ENCODE data around the gene NEDD8.
"Not testable (repeated sequence)": the region's sequence is repeated elsewhere in the genome, so short reads cannot be mapped to it uniquely, and the experiment has no call there.

The NEDD8 gene

DNA sequence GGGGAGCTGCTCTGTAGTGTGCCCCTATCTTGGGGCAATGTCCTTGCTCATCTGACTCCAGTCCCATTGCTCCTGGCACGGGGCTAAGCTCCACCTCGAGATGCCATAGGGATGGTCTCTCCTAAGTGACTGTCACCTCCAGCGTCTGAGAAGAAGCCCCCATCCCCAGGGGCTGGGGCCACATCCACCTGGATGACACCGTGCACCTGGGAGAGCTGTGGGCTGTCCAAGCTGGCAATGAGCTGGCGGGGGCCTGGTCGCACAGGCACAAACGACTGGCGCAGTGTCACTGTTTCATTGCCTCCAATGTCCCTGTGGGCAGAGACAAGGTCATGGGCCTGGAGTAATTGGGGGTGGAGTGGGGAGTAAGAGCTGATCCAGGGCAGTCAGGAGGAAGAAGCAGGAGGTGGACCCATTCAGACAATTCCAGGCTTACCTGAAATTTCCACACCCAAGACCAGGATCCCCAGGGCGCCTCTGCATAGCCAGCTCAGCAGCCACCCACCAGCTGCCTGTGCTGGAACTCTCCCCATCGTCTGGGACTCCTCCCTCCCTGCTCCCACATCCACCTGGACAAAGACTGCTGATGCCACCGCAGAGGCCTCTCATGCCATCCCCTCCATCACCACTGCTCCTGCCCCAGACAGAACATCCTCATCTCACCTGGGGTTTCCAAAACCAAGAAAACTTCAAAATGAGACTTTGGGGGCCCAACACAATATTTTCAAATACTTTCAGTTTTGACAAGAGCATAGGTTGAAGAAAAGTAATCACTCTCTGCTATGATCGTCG, 17.3 kb upstream of the NEDD8 start:
- no peak for FAIRE-seq
- no peak for DNase-seq (ENCODE audit: insufficient read length, low spot score)

GRCh38 chr14:24247422-24247821, 15.3 kb upstream of the NEDD8 start:
- no peak for FAIRE-seq

GRCh38 chr14:24246765-24247212, 14.6 kb upstream of the NEDD8 start:
- FAIRE-seq (peak; percentile 92), DNase-seq (ENCODE audit: insufficient read length, low spot score) (peak; percentile 60)

More at GRCh38 chr14:24247422-24247821, 15.3 kb upstream of the NEDD8 start:
- DNase-seq (ENCODE audit: insufficient read length, low spot score), result no peak

DNA sequence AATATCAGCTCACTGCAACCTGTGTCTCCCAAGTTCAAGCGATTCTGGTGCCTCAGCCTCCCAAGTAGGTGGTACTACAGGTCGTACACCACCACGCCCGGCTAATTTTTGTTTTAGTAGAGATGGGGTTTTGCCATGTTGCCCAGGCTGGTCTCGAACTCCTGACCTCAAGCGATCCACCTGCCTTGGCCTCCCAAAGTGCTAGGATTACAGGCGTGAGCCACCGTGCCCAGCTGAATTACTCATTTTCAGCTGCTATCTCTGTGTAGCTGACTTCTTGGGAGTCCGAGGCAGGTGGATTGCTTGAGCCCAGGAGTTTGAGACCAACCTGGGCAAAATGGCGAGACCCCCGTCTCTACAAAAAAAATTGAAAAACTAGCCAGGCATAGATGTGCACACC, 13.2 kb upstream of the NEDD8 start:
- not testable (repeated sequence) for FAIRE-seq

GRCh38 chr14:24243336-24243836, 11.2 kb upstream of the NEDD8 start:
- FAIRE-seq (no peak), DNase-seq (ENCODE audit: insufficient read length, low spot score) (no peak)

More for the DNA sequence above, 13.2 kb upstream of the NEDD8 start:
- DNase-seq (ENCODE audit: insufficient read length, low spot score), result not testable (repeated sequence)

DNA sequence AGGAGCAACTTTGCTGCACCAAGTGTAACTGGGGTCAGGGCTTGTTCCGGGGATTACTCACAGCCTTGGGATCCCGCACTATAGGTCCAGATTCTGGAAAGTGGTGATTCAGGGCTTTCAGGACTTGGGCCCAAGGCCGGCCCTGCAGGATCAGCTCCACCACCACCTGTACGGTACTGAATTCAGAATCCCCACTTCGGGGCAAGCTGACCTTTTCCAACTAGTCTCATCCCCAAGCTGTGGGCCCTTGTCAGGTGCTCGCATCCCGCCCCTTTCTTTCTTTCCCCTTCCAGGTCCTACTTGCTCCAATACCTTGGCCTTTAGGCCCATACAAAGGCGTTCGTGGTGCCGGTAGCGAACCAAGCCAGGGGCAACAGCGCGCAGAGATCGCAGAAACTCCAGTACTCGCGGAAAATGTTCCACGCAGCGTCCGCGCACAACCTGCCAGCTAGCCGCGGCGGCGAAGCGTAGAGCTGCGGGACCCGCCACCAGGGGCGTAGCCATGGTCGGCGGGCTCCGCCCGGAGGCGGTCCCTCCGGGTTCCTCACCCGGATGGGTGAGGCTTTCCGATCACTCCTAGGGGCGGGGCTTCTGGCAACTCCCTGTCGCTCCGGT, 9.8 kb upstream of the NEDD8 start:
- FAIRE-seq (peak; percentile 95), DNase-seq (ENCODE audit: insufficient read length, low spot score) (peak; percentile 88)

GRCh38 chr14:24240110-24240918, 8.1 kb upstream of the NEDD8 start:
- no peak for DNase-seq (ENCODE audit: insufficient read length, low spot score)

DNA sequence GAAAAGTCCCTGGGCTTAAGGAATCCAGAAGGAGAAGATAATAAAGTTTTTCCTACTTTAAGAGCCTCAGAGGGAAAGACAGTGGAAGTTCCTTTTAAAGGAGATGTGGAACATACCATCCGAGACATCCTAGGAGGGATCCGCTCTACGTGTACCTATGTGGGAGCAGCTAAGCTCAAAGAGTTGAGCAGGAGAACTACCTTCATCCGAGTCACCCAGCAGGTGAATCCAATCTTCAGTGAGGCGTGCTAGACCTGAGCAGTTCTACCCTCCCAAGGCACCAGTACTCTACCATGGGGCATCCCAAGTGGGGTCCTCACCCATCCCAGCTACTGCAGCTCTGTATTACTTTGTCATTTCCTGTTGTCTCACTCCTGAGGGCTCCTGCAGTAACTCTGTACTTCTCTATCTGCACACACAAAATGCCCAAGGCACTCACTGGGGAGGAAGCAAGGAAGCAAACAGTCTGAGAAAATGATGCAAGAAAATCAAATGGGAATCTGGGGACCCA, 6.4 kb upstream of the NEDD8 start:
- FAIRE-seq (no peak), DNase-seq (ENCODE audit: insufficient read length, low spot score) (no peak)

More at GRCh38 chr14:24240110-24240918, 8.1 kb upstream of the NEDD8 start:
- FAIRE-seq, result no peak

DNA sequence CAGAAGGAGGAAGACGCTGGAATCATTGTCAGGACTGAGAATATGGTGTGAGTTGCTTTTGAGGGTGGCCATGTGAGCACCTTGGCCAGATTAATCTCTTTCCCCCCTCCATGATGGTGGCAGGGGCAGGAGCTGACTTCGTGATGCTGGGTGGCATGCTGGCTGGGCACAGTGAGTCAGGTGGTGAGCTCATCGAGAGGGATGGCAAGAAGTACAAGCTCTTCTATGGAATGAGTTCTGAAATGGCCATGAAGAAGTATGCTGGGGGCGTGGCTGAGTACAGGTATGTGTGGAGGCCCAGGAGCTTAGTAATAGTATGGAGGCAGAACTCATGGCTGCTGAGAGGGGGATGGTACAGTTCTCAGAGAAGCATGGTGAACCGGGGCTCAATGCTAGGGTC, 6.0 kb upstream of the NEDD8 start:
- DNase-seq (ENCODE audit: insufficient read length, low spot score) (no peak), FAIRE-seq (no peak)

DNA sequence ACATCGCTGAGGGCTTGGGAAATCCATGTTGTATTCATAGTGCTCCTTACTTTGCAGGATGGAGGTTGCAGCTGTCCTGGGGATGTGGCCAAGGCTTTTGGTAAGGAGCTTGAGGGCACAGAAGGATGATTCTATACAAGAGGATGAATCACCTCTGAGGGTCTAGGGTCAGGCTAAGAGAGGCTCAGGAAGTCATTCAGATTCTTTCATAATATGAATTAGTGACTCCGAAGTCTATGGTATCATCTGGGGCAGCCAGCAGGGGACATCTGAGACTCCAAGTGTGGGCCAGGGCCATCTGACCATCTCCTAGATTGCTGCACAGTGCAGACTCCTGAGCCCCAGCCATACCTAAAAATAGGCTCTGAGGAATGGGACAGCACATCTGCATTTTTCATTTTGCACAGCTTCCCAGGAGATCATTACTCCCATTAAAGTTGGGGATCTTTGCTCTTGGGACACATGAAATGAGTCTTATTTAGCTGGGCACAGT, 5.3 kb upstream of the NEDD8 start:
- DNase-seq (ENCODE audit: insufficient read length, low spot score), result no peak
- FAIRE-seq, result no peak

DNA sequence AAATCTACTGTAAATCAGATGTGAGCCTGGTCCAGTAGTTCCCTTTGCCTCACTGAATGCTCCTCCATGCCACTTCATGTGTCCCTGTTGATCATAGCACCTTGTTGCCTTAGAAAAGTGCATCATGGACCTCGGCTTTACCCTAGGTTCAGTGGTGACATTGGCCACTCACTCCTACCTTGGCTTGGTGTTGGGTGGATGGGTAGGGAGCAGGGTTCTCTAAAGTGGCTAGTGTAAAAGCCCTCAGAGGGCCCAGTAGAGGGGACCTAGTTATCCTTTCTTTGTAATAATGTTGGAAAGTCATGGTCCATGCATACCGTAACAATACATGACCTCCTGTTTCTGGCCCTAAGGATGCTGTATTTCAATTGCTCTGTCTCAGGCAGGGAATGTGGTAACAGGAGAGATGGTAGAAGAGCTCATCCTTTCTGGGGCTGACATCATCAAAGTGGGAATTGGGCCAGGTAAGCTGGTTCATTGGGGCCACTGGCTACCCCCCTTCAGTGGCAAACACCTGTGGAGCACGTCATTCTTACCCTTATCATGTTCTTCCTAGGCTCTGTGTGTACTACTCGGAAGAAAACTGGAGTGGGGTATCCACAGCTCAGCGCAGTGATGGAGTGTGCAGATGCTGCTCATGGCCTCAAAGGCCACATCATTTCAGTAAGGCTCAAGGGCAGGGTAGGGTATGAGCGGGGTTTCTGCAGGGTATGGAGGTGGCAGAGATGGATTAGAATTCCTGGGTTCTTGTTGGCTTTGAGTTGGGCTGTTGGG, 4.7 kb upstream of the NEDD8 start:
- no peak for FAIRE-seq
- DNase-seq (ENCODE audit: insufficient read length, low spot score), result no peak

DNA sequence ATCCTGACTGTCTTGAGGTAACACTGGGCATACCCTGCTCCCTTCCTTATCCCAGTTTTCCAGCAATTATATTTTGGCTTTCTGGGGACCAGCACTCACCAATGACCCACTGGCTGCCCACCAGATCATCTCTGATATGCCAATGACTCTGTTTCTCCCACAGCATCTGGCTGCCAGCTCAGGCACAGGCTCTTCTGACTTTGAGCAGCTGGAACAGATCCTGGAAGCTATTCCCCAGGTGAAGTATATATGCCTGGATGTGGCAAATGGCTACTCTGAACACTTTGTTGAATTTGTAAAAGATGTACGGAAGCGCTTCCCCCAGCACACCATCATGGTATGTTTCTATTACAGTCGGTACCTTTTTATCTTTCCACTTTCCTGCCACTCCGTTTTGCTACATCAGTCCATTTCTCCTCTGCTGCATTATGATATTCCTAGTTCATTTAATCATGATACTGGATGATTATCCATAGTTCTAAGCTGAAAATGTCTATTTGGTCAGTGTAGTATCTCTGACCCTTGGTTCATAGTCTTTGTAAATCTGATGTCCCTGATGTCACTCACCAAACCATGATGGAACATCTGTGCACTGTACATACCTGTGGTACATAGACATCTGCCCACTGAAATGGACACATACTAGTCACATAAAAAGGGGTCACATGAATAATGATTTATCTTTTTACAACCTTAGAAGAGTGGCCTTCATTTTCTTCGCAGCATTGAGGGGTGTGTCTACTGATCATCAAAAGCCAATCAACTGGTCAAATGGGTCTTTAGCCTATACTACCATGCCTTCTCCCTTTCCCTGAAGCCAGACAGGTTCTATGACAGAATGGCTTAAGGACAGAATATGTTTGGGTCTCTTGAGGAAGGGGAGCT, 3.9 kb upstream of the NEDD8 start:
- DNase-seq (ENCODE audit: insufficient read length, low spot score), result no peak
- no peak for FAIRE-seq

- no peak for FAIRE-seq
- DNase-seq (ENCODE audit: insufficient read length, low spot score), result no peak
Measured at GRCh38 chr14:24234095-24235005, 2.2 kb upstream of the NEDD8 start.

DNA sequence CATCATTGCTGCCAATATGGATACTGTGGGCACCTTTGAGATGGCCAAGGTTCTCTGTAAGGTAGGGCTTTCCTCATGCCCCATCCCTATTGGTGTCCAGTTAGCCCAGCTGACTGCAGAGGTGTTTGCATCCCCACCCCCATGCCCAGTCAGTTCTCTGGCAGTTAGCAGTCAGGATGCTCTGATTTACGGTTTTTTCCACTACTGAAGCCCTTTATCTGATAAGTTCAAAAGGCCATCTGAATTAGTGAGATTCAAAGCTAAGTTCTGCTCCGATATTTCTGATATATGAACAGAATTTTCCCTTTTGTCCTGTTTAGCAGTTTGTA, 1.3 kb upstream of the NEDD8 start:
- DNase-seq (ENCODE audit: insufficient read length, low spot score) (no peak), FAIRE-seq (no peak)

- DNase-seq (ENCODE audit: insufficient read length, low spot score), result no peak
- no peak for FAIRE-seq
Measured at GRCh38 chr14:24232645-24233537, 724 bp upstream of the NEDD8 start, which contains the start of gene GMPR2. Gene GMPR2 (plus strand): TSS chr14:24232929. CDS start chr14:24233254, 325 bp downstream.

DNA sequence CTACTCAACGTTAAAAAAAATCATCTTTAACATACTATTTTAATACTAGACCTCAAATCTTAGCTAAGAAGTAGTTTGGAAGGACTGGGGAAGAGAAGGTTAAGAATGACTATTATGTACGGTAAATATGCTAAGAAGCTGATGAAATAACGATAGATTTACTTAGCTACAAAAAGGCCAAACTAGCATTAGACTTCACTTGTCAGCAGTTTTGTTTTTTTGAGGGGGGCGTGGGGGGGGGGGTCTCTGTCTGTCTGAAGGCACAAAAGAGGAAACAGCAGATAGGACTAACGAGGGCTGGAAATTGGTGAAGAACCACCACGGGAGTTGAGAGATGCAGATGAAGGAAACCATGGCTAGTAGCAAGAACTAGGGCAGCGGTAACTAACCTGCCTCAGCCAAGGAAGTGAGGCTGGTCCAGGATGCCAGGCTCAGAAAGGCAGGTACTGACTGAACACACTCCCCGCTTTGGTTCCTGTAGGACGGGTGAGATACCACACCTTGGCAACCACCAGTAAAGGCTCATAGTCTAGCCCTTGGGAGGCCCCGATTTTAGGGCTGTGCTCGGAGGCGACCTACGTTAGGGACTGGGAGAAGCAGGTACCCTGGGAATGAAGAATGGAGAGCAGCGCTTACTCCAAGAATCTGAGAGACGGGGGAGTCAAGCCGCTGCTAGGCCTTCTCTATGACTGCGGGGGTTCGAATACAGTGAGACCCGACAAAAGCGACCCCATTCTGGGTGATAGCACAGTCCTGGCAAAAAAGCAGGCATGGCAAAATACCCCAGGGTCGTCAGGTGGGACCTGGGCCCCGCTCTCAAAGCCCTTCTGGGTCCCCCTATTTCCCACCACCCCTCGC, 675 bp downstream of the NEDD8 start:
- DNase-seq (ENCODE audit: insufficient read length, low spot score) (no peak), FAIRE-seq (no peak)
